HepG2 (cell line): Measurements from ENCODE around the gene PDP2. TPM values are rescaled to one million over a fixed set of nuclear protein-coding genes. Genes with fewer than 3 reads are reported as not detected.

Experiments
- CREM ChIP-seq, 2 experiments: sonication (generic) in 1 of 2; formaldehyde crosslinking in 1 of 2; IDR thresholded peaks; 2 replicates each; pipeline versions ENCODE4 v1.4.0 to v1.6.1; 2016 to 2020; ENCODE audit warnings: antibody characterized with exemption in 1 of 2, mild to moderate bottlenecking in 1 of 2, missing genetic modification reagents in 1 of 2
- E2F2 ChIP-seq: sonication (generic); formaldehyde crosslinking; IDR thresholded peaks from 2 replicates; pipeline ENCODE4 v1.4.0; 2020; ENCODE audit warnings: missing genetic modification reagents, borderline replicate concordance
- ETV5 ChIP-seq: IDR thresholded peaks from 2 replicates; pipeline ENCODE4 v1.6.1; 2018; ENCODE audit warnings: missing biosample characterization, missing genetic modification reagents, inconsistent platforms, borderline replicate concordance
- HMGA1 ChIP-seq: sonication (generic); formaldehyde crosslinking; conservative IDR thresholded peaks from 2 replicates; pipeline ENCODE4 v1.4.0; 2020; ENCODE audit warnings: missing genetic modification reagents
- HNRNPK ChIP-seq: fragments of 200-400 bp; formaldehyde crosslinking; IDR thresholded peaks from 2 replicates; pipeline ENCODE4 v1.6.1; 2018; ENCODE audit warnings: low read length, low read depth, moderate library complexity, mild to moderate bottlenecking; ENCODE audit not compliant: poor library complexity, severe bottlenecking
- IKZF1 ChIP-seq: fragments of 450-650 bp; IDR thresholded peaks from 2 replicates; pipeline ENCODE4 v1.7.1; 2016
- MTA3 ChIP-seq: sonication (generic); formaldehyde crosslinking; IDR thresholded peaks from 2 replicates; pipeline ENCODE4 v1.4.0; 2020; ENCODE audit warnings: missing genetic modification reagents
- SRSF9 ChIP-seq: fragments of 200-400 bp; formaldehyde crosslinking; IDR thresholded peaks from 2 replicates; pipeline ENCODE4 v1.6.1; 2018; ENCODE audit warnings: borderline replicate concordance, mild to moderate bottlenecking, low read depth, low read length; ENCODE audit not compliant: insufficient read depth, poor library complexity, severe bottlenecking
- TP53 ChIP-seq: sonication (generic); formaldehyde crosslinking; conservative IDR thresholded peaks from 2 replicates; pipeline ENCODE4 v1.4.0; 2020; ENCODE audit warnings: missing genetic modification reagents
- XRCC5 ChIP-seq: fragments of 200-400 bp; formaldehyde crosslinking; optimal IDR thresholded peaks from 2 replicates; pipeline ENCODE3; 2017; ENCODE audit warnings: mild to moderate bottlenecking, low read length
- ZBTB14 ChIP-seq: sonication (generic); formaldehyde crosslinking; IDR thresholded peaks from 2 replicates; pipeline ENCODE4 v1.4.0; 2020; ENCODE audit warnings: missing genetic modification reagents
- ZMYM2 ChIP-seq: sonication (generic); formaldehyde crosslinking; IDR thresholded peaks from 2 replicates; pipeline ENCODE4 v1.8.0; 2022; ENCODE audit warnings: mild to moderate bottlenecking, missing genetic modification reagents
- ZNF142 ChIP-seq: sonication (generic); formaldehyde crosslinking; IDR thresholded peaks from 2 replicates; pipeline ENCODE4 v1.4.0; 2020; ENCODE audit warnings: missing genetic modification reagents
- ZNF230 ChIP-seq: sonication (generic); formaldehyde crosslinking; IDR thresholded peaks from 2 replicates; pipeline ENCODE4 v1.4.0; 2020; ENCODE audit warnings: mild to moderate bottlenecking, missing genetic modification reagents
- ZNF3 ChIP-seq: IDR thresholded peaks from 2 replicates; pipeline ENCODE4 v1.7.0; 2017; ENCODE audit warnings: inconsistent platforms
- ZNF512B ChIP-seq: sonication (generic); formaldehyde crosslinking; IDR thresholded peaks from 2 replicates; pipeline ENCODE4 v1.5.1; 2020; ENCODE audit warnings: missing genetic modification reagents, mild to moderate bottlenecking, borderline replicate concordance
- ZNF772 ChIP-seq: sonication (generic); formaldehyde crosslinking; IDR thresholded peaks from 2 replicates; pipeline ENCODE4 v1.5.0; 2020; ENCODE audit warnings: mild to moderate bottlenecking, missing genetic modification reagents
- polyA plus RNA-seq, 8 experiments: library from polyadenylated mRNA; depleted of rRNA in 3 of 8; stranded (reverse) in 7 of 8; unstranded in 1 of 8; fragments of >200 nt; fragmentation: Illumina TruSeq in 4 of 8; extraction: Trizol in 4 of 8; gene quantifications; 2 replicates each; pipeline versions ENCODE4 v1.2.1 to v1.2.3, GENCODE V29; 2011 to 2016; ENCODE audit warnings: low read depth in 4 of 8, missing spikeins in 1 of 8, mixed read lengths in 1 of 8; ENCODE audit not compliant: insufficient read depth in 1 of 8
- total RNA-seq, 5 experiments: library from RNA; depleted of rRNA; stranded (reverse); fragments of >200 nt; fragmentation: Illumina TruSeq; extraction: Trizol; gene quantifications; 2 replicates each; pipeline ENCODE4 v1.2.3, GENCODE V29; 2016; ENCODE audit warnings: low read depth in 1 of 5

The PDP2 gene
- total and polyA plus RNA-seq, 2 of the 13 experiments (the other 11 are each of a cell fraction or from before 2014, with no cell fraction given): 12.8 to 15.8 TPM

- TF ChIP-seq ZNF142 (CRISPR knock-in tag) (peak; percentile 59; the same call in 1 of the 2 replicates), XRCC5 (peak; percentile 49), ZNF3 (peak; percentile 91), CREM (IDR thresholded peaks at IDR 0.05) (peak; percentile 22; the same call in 1 of the 2 replicates), CREM (CRISPR knock-in tag; IDR thresholded peaks at IDR 0.05) (no peak), TP53 (CRISPR knock-in tag) (peak; percentile 53; the same call in 1 of the 2 replicates), ZNF512B (CRISPR knock-in tag) (no peak), ZBTB14 (peak; percentile 37; the same call in 1 of the 2 replicates), ZMYM2 (CRISPR knock-in tag) (peak; percentile 98), SRSF9 (no peak), E2F2 (CRISPR knock-in tag) (no peak), MTA3 (no peak), IKZF1 (no peak), ZNF772 (CRISPR knock-in tag) (0 out of 2 replicates have a peak, but pooled peaks have one; percentile 64), ZNF230 (CRISPR knock-in tag) (0 out of 2 replicates have a peak, but pooled peaks have one; percentile 46), HMGA1 (CRISPR knock-in tag) (no peak), HNRNPK (no peak), ETV5 (CRISPR knock-in tag) (peak; percentile 36; the same call in 1 of the 2 replicates)
Observed at GRCh38 chr16:66905633-66906539, 25.6 kb downstream of the PDP2 start (continued).
